Choroid plexus epithelial cell (primary cell): Measurements from ENCODE around the gene SLC1A2.

Experiments used
- DNase-seq: peaks from one replicate; pipeline ENCODE4 v3.0.0-alpha.2; 2010; ENCODE audit warnings: low read depth
- H3K4me3 ChIP-seq: 2 replicates; pipeline ENCODE4 v1.5.1; 2011; ENCODE audit warnings: low read depth, mild to moderate bottlenecking, control low read depth, low read length, moderate library complexity
- CTCF ChIP-seq: conservative IDR thresholded peaks from 2 replicates; pipeline ENCODE4 v1.5.1; 2011; ENCODE audit warnings: low read depth, mild to moderate bottlenecking, control low read depth, inconsistent platforms, low read length, moderate library complexity

The SLC1A2 gene

GRCh38 chr11:35211952-35212351, 207.4 kb downstream of the SLC1A2 start:
- no peak for DNase-seq
- H3K4me3 ChIP-seq, result no peak overlapping the region
- no peak for TF ChIP-seq CTCF

- no peak for TF ChIP-seq CTCF
These were observed 208.3 kb downstream of the SLC1A2 start for GRCh38 chr11:35210876-35211546.

GRCh38 chr11:35208795-35209194, 210.6 kb downstream of the SLC1A2 start:
- H3K4me3 ChIP-seq, result no peak overlapping the region
- no peak for DNase-seq

More at GRCh38 chr11:35210876-35211546, 208.3 kb downstream of the SLC1A2 start:
- H3K4me3 ChIP-seq, result no peak overlapping the region
- DNase-seq, result no peak

GRCh38 chr11:35207471-35208403, 211.6 kb downstream of the SLC1A2 start:
- no peak for TF ChIP-seq CTCF
- DNase-seq, result no peak
- no peak overlapping the region for H3K4me3 ChIP-seq

More at GRCh38 chr11:35208795-35209194, 210.6 kb downstream of the SLC1A2 start:
- no peak for TF ChIP-seq CTCF

- no peak overlapping the region for H3K4me3 ChIP-seq
- no peak for DNase-seq
- TF ChIP-seq CTCF, result no peak
These were observed 212.7 kb downstream of the SLC1A2 start for GRCh38 chr11:35206616-35207015.

- DNase-seq, result no peak
- TF ChIP-seq CTCF, result no peak
These were observed 214.7 kb downstream of the SLC1A2 start for GRCh38 chr11:35204614-35205013.

More at GRCh38 chr11:35204614-35205013, 214.7 kb downstream of the SLC1A2 start:
- H3K4me3 ChIP-seq, result no peak overlapping the region
